Measurements from ENCODE around the gene SLCO3A1.

The SLCO3A1 gene

GRCh38 chr15:92000709-92001108 is 147.2 kb downstream of the SLCO3A1 start:
- DNase-seq (ENCODE audit: low spot score in 2 of 2) (no peak), ATAC-seq (replicated peaks; ENCODE audit: extremely low read depth, poor library complexity, severe bottlenecking) (no peak)
- Mint-ChIP-seq H3K9me3 (no peaks in the 10 kb centered on the region), H3K27me3 (no peaks in the 10 kb centered on the region), H3K27ac (ENCODE audit: low read depth) (no peak overlapping the region), H3K4me3 (no peak overlapping the region), H3K36me3 (ENCODE audit: insufficient read depth) (peaks cover 2% of the 10 kb centered on the region), H3K4me1 (peaks cover 34% of the 10 kb centered on the region)

GRCh38 chr15:92001307-92001706 is 147.8 kb downstream of the SLCO3A1 start:
- Mint-ChIP-seq H3K27ac (ENCODE audit: low read depth) (no peak overlapping the region), H3K4me1 (peaks cover 35% of the 10 kb centered on the region), H3K4me3 (no peak overlapping the region), H3K36me3 (ENCODE audit: insufficient read depth) (peaks cover 2% of the 10 kb centered on the region), H3K27me3 (no peaks in the 10 kb centered on the region), H3K9me3 (no peaks in the 10 kb centered on the region)
- ATAC-seq (replicated peaks; ENCODE audit: extremely low read depth, poor library complexity, severe bottlenecking) = no peak
- no peak for DNase-seq (ENCODE audit: low spot score in 2 of 2)

GRCh38 chr15:92002666-92003065 is 149.2 kb downstream of the SLCO3A1 start:
- H3K36me3 Mint-ChIP-seq (ENCODE audit: insufficient read depth) = peaks cover 2% of the 10 kb centered on the region
- H3K27me3 Mint-ChIP-seq = no peaks in the 10 kb centered on the region
- ATAC-seq (replicated peaks; ENCODE audit: extremely low read depth, poor library complexity, severe bottlenecking) (no peak), DNase-seq (ENCODE audit: low spot score in 2 of 2) (no peak)
- peaks cover 44% of the 10 kb centered on the region for H3K4me1 Mint-ChIP-seq
- H3K4me3 Mint-ChIP-seq = no peak overlapping the region
- H3K9me3 Mint-ChIP-seq = no peaks in the 10 kb centered on the region
- H3K27ac Mint-ChIP-seq (ENCODE audit: low read depth) = no peak overlapping the region

- H3K4me1 Mint-ChIP-seq = peaks cover 52% of the 10 kb centered on the region
- H3K4me3 Mint-ChIP-seq = no peak overlapping the region
- ATAC-seq (replicated peaks; ENCODE audit: extremely low read depth, poor library complexity, severe bottlenecking) (no peak), DNase-seq (ENCODE audit: low spot score in 2 of 2) (no peak)
- H3K36me3 Mint-ChIP-seq (ENCODE audit: insufficient read depth) = peaks cover 2% of the 10 kb centered on the region
- no peaks in the 10 kb centered on the region for H3K9me3 Mint-ChIP-seq
- no peak overlapping the region for H3K27ac Mint-ChIP-seq (ENCODE audit: low read depth)
- H3K27me3 Mint-ChIP-seq = no peaks in the 10 kb centered on the region
Observed at GRCh38 chr15:92003515-92004067, 150.1 kb downstream of the SLCO3A1 start.

- Mint-ChIP-seq H3K9me3 (no peaks in the 10 kb centered on the region), H3K27ac (ENCODE audit: low read depth) (no peak overlapping the region), H3K4me1 (peaks cover 65% of the 10 kb centered on the region), H3K36me3 (ENCODE audit: insufficient read depth) (no peaks in the 10 kb centered on the region), H3K4me3 (no peak overlapping the region), H3K27me3 (no peaks in the 10 kb centered on the region)
- DNase-seq (ENCODE audit: low spot score in 2 of 2) (no peak), ATAC-seq (replicated peaks; ENCODE audit: extremely low read depth, poor library complexity, severe bottlenecking) (peak; percentile 54)
Observed at GRCh38 chr15:92005154-92005553, 151.6 kb downstream of the SLCO3A1 start.

- no peaks in the 10 kb centered on the region for H3K27me3 Mint-ChIP-seq
- H3K9me3 Mint-ChIP-seq = no peaks in the 10 kb centered on the region
- ATAC-seq (replicated peaks; ENCODE audit: extremely low read depth, poor library complexity, severe bottlenecking) (no peak), DNase-seq (ENCODE audit: low spot score in 2 of 2) (no peak)
- H3K36me3 Mint-ChIP-seq (ENCODE audit: insufficient read depth) = peaks cover 1% of the 10 kb centered on the region
- H3K27ac Mint-ChIP-seq (ENCODE audit: low read depth) = no peak overlapping the region
- H3K4me3 Mint-ChIP-seq = no peak overlapping the region
- H3K4me1 Mint-ChIP-seq = peaks cover 67% of the 10 kb centered on the region
Observed at GRCh38 chr15:92006186-92007028, 152.9 kb downstream of the SLCO3A1 start.

- Mint-ChIP-seq H3K4me3 (peak overlapping the region; percentile 30), H3K4me1 (peaks cover 63% of the 10 kb centered on the region), H3K36me3 (ENCODE audit: insufficient read depth) (peaks cover 1% of the 10 kb centered on the region), H3K9me3 (no peaks in the 10 kb centered on the region), H3K27me3 (no peaks in the 10 kb centered on the region), H3K27ac (ENCODE audit: low read depth) (peak overlapping the region; percentile 39)
- ATAC-seq (replicated peaks; ENCODE audit: extremely low read depth, poor library complexity, severe bottlenecking) (no peak), DNase-seq (ENCODE audit: low spot score in 2 of 2) (no peak)
Observed at GRCh38 chr15:92009162-92009561, 155.7 kb downstream of the SLCO3A1 start.

GRCh38 chr15:92011611-92012367 is 158.3 kb downstream of the SLCO3A1 start:
- DNase-seq (ENCODE audit: low spot score in 2 of 2) (no peak), ATAC-seq (replicated peaks; ENCODE audit: extremely low read depth, poor library complexity, severe bottlenecking) (peak; percentile 58)
- Mint-ChIP-seq H3K9me3 (no peaks in the 10 kb centered on the region), H3K27ac (ENCODE audit: low read depth) (peak overlapping the region; percentile 13), H3K4me3 (peak overlapping the region; percentile 16), H3K36me3 (ENCODE audit: insufficient read depth) (peaks cover 3% of the 10 kb centered on the region), H3K27me3 (no peaks in the 10 kb centered on the region), H3K4me1 (peaks cover 68% of the 10 kb centered on the region)

- peaks cover 3% of the 10 kb centered on the region for H3K36me3 Mint-ChIP-seq (ENCODE audit: insufficient read depth)
- no peak for DNase-seq (ENCODE audit: low spot score in 2 of 2)
- no peaks in the 10 kb centered on the region for H3K9me3 Mint-ChIP-seq
- ATAC-seq (replicated peaks; ENCODE audit: extremely low read depth, poor library complexity, severe bottlenecking) = no peak
- no peak overlapping the region for H3K27ac Mint-ChIP-seq (ENCODE audit: low read depth)
- H3K4me3 Mint-ChIP-seq = peak overlapping the region; percentile 16
- peaks cover 69% of the 10 kb centered on the region for H3K4me1 Mint-ChIP-seq
- no peaks in the 10 kb centered on the region for H3K27me3 Mint-ChIP-seq
Observed at GRCh38 chr15:92012368-92012629, 158.8 kb downstream of the SLCO3A1 start.

GRCh38 chr15:92012881-92013280 is 159.4 kb downstream of the SLCO3A1 start:
- Mint-ChIP-seq H3K27ac (ENCODE audit: low read depth) (no peak overlapping the region), H3K36me3 (ENCODE audit: insufficient read depth) (peaks cover 4% of the 10 kb centered on the region), H3K27me3 (no peaks in the 10 kb centered on the region), H3K4me3 (no peak overlapping the region), H3K9me3 (no peaks in the 10 kb centered on the region), H3K4me1 (peaks cover 72% of the 10 kb centered on the region)
- ATAC-seq (replicated peaks; ENCODE audit: extremely low read depth, poor library complexity, severe bottlenecking) = no peak
- no peak for DNase-seq (ENCODE audit: low spot score in 2 of 2)

GRCh38 chr15:92014281-92015030 is 160.9 kb downstream of the SLCO3A1 start:
- ATAC-seq (replicated peaks; ENCODE audit: extremely low read depth, poor library complexity, severe bottlenecking) (no peak), DNase-seq (ENCODE audit: low spot score in 2 of 2) (no peak)
- Mint-ChIP-seq H3K9me3 (no peaks in the 10 kb centered on the region), H3K36me3 (ENCODE audit: insufficient read depth) (peaks cover 5% of the 10 kb centered on the region), H3K4me1 (peaks cover 61% of the 10 kb centered on the region), H3K27ac (ENCODE audit: low read depth) (no peak overlapping the region), H3K4me3 (no peak overlapping the region), H3K27me3 (no peaks in the 10 kb centered on the region)

GRCh38 chr15:92017882-92018534 is 164.5 kb downstream of the SLCO3A1 start:
- peaks cover 71% of the 10 kb centered on the region for H3K4me1 Mint-ChIP-seq
- no peak for ATAC-seq (replicated peaks; ENCODE audit: extremely low read depth, poor library complexity, severe bottlenecking)
- H3K9me3 Mint-ChIP-seq = no peaks in the 10 kb centered on the region
- no peaks in the 10 kb centered on the region for H3K27me3 Mint-ChIP-seq
- peak overlapping the region; percentile 45 for H3K27ac Mint-ChIP-seq (ENCODE audit: low read depth)
- peaks cover 4% of the 10 kb centered on the region for H3K36me3 Mint-ChIP-seq (ENCODE audit: insufficient read depth)
- DNase-seq (ENCODE audit: low spot score in 2 of 2) = no peak
- no peak overlapping the region for H3K4me3 Mint-ChIP-seq
